Astrocyte (in vitro differentiated cells and primary cell): ENCODE results near the gene ZDHHC22. TPM values are rescaled to one million over a fixed set of nuclear protein-coding genes. Genes with fewer than 3 reads are reported as not detected.

Source experiments
- DNase-seq: peaks from one replicate; pipeline ENCODE4 v3.0.0-alpha.2; 2010; ENCODE audit warnings: low read depth
- FAIRE-seq: peaks from 2 replicates; lab custom pipeline; 2011; peaks lifted over from hg19 to GRCh38; lab: Jason Lieb, UNC
- H2AFZ ChIP-seq: 2 replicates; pipeline ENCODE4 v1.6.0; 2012; ENCODE audit warnings: low read depth, low read length, inconsistent platforms
- H3K27ac ChIP-seq: 2 replicates; pipeline ENCODE4 v1.5.1; 2011; ENCODE audit warnings: low read depth, low read length, inconsistent platforms
- H3K27me3 ChIP-seq: 2 replicates; pipeline ENCODE4 v1.6.0; 2011; ENCODE audit warnings: low read length, inconsistent platforms; ENCODE audit not compliant: insufficient read depth
- H3K36me3 ChIP-seq: 2 replicates; pipeline ENCODE4 v1.5.1; 2011; ENCODE audit warnings: low read length, inconsistent platforms; ENCODE audit not compliant: insufficient read depth
- H3K4me1 ChIP-seq: 2 replicates; pipeline ENCODE4 v1.5.1; 2011; ENCODE audit warnings: low read length, inconsistent platforms; ENCODE audit not compliant: insufficient read depth
- H3K4me2 ChIP-seq: 2 replicates; pipeline ENCODE4 v1.6.0; 2012; ENCODE audit warnings: low read length, inconsistent platforms
- H3K4me3 ChIP-seq: 2 replicates; pipeline ENCODE4 v1.5.1; 2011; ENCODE audit warnings: low read depth, mild to moderate bottlenecking, low read length, inconsistent platforms; ENCODE audit not compliant: insufficient read depth
- H3K79me2 ChIP-seq: 2 replicates; pipeline ENCODE4 v1.6.0; 2012; ENCODE audit warnings: mild to moderate bottlenecking, low read length, inconsistent platforms; ENCODE audit not compliant: insufficient read depth
- H3K9ac ChIP-seq: 2 replicates; pipeline ENCODE4 v1.6.0; 2012; ENCODE audit warnings: mild to moderate bottlenecking, low read length, inconsistent platforms
- H3K9me3 ChIP-seq: 2 replicates; pipeline ENCODE4 v1.5.1; 2012; ENCODE audit warnings: low read depth, mild to moderate bottlenecking, low read length, inconsistent platforms; ENCODE audit not compliant: insufficient read depth
- H4K20me1 ChIP-seq: 2 replicates; pipeline ENCODE4 v1.6.0; 2012; ENCODE audit warnings: low read length, inconsistent platforms; ENCODE audit not compliant: insufficient read depth
- H3K27ac Mint-ChIP-seq: one replicate; pipeline ENCODE4 v1.8.0; 2021; ENCODE audit warnings: mild to moderate bottlenecking, mixed read lengths; ENCODE audit not compliant: unreplicated experiment
- H3K27me3 Mint-ChIP-seq: one replicate; pipeline ENCODE4 v1.8.0; 2021; ENCODE audit warnings: low read depth, mixed read lengths; ENCODE audit not compliant: unreplicated experiment
- H3K36me3 Mint-ChIP-seq: one replicate; pipeline ENCODE4 v1.8.0; 2021; ENCODE audit warnings: low read depth, mixed read lengths; ENCODE audit not compliant: unreplicated experiment
- H3K4me1 Mint-ChIP-seq: one replicate; pipeline ENCODE4 v1.8.0; 2021; ENCODE audit warnings: low read depth, mixed read lengths; ENCODE audit not compliant: unreplicated experiment
- H3K4me3 Mint-ChIP-seq: one replicate; pipeline ENCODE4 v1.8.0; 2021; ENCODE audit warnings: mild to moderate bottlenecking, moderate library complexity, mixed read lengths; ENCODE audit not compliant: unreplicated experiment
- H3K9me3 Mint-ChIP-seq: one replicate; pipeline ENCODE4 v1.8.0; 2021; ENCODE audit warnings: mild to moderate bottlenecking, mixed read lengths; ENCODE audit not compliant: unreplicated experiment
- EZH2 ChIP-seq: IDR thresholded peaks from 2 replicates; pipeline ENCODE4 v1.6.1; 2012; ENCODE audit warnings: mild to moderate bottlenecking, low read length, inconsistent platforms; ENCODE audit not compliant: insufficient read depth
- total RNA-seq: library from RNA; stranded (reverse); gene quantifications from 2 replicates; pipeline ENCODE4 v1.2.1, GENCODE V29; 2021
- TF ChIP-seq, protein P1 (sequence below): IDR thresholded peaks from 2 replicates; pipeline ENCODE4 v1.5.1; 2011; ENCODE audit warnings: low read depth, mild to moderate bottlenecking, inconsistent platforms, low read length, moderate library complexity; ENCODE audit not compliant: insufficient read depth

Gene ZDHHC22
- total RNA-seq, 1 donor from 2014 or later: 0.52 TPM

DNA sequence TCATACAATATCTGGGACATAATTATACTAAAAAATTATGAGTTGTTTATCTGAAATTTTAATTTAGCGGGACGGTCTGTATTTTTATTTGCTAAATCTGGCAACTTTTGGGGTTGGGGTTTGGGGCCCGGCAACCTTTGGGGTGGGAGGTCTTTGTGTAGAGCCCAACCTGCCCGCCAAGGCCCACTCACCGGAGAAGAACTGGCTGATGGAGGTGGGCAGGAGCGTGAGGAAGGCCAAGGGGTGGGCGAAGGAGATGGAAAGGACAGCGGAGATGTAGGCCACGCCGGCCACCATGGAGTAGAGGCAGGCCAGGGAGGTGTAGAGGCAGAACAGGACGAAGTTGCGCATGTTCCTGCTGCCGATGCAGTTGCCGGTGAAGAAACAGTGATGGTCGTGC is 2.6 kb downstream of the ZDHHC22 start:
- Histone ChIP-seq H3K27me3 (peaks cover 64% of the 10 kb centered on the region), H3K9ac (no peak overlapping the region), H3K36me3 (no peaks in the 10 kb centered on the region), H3K27ac (no peak overlapping the region), H3K4me1 (peaks cover 12% of the 10 kb centered on the region), H2AFZ (no peak overlapping the region), H4K20me1 (peaks cover 13% of the 10 kb centered on the region), H3K4me2 (no peak overlapping the region), H3K4me3 (no peak overlapping the region), H3K79me2 (no peaks in the 10 kb centered on the region), H3K9me3 (no peaks in the 10 kb centered on the region)
- Mint-ChIP-seq H3K27me3 (peaks cover 66% of the 10 kb centered on the region), H3K4me3 (no peak overlapping the region), H3K36me3 (no peaks in the 10 kb centered on the region), H3K9me3 (peaks cover 2% of the 10 kb centered on the region), H3K4me1 (no peaks in the 10 kb centered on the region), H3K27ac (no peak overlapping the region)
- FAIRE-seq (no peak), DNase-seq (no peak)
- no peak for TF ChIP-seq EZH2
- TF ChIP-seq, protein P1, sequence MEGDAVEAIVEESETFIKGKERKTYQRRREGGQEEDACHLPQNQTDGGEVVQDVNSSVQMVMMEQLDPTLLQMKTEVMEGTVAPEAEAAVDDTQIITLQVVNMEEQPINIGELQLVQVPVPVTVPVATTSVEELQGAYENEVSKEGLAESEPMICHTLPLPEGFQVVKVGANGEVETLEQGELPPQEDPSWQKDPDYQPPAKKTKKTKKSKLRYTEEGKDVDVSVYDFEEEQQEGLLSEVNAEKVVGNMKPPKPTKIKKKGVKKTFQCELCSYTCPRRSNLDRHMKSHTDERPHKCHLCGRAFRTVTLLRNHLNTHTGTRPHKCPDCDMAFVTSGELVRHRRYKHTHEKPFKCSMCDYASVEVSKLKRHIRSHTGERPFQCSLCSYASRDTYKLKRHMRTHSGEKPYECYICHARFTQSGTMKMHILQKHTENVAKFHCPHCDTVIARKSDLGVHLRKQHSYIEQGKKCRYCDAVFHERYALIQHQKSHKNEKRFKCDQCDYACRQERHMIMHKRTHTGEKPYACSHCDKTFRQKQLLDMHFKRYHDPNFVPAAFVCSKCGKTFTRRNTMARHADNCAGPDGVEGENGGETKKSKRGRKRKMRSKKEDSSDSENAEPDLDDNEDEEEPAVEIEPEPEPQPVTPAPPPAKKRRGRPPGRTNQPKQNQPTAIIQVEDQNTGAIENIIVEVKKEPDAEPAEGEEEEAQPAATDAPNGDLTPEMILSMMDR: no peak

DNA sequence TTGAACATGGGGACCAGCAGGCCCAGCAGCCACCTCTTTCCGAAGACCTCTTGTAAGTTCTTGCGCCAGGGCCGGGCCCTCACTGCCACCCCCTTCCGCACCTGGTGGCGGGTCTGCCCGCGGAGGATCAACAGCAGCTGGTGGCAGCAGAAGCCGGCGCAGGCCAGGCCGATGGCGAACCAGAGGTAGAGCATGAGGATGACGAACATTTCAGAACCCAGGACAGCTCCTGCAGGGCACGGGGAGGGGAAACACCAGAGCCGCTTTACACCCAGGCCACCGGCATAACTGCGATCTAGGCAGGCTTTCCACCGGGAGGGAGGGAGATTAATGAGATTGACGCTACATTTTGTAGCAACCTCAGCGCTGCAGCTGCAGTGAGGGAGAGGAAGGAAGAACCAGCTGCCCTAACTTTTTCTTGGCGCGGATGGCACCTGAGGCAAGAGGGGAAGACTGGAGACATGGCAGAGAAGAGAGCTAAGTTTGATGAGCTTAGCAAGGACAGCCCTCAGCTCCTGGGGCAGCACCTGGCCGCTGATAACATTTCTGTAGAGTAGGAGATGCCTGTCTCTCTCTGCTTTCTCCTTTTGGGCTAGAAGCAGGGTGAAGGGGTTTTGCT is 7.8 kb downstream of the ZDHHC22 start:
- TF ChIP-seq, protein P1: no peak
- peak; percentile 44 for TF ChIP-seq EZH2
- peaks cover 46% of the 10 kb centered on the region for H3K27me3 Mint-ChIP-seq
- H3K4me1 Mint-ChIP-seq: no peaks in the 10 kb centered on the region
- H3K4me3 Mint-ChIP-seq: no peak overlapping the region
- Histone ChIP-seq H3K9ac (no peak overlapping the region), H3K36me3 (no peaks in the 10 kb centered on the region), H3K27me3 (peaks cover 38% of the 10 kb centered on the region), H3K79me2 (no peaks in the 10 kb centered on the region), H3K4me2 (no peak overlapping the region), H3K9me3 (no peaks in the 10 kb centered on the region), H3K4me3 (no peak overlapping the region), H4K20me1 (peaks cover 5% of the 10 kb centered on the region), H3K27ac (no peak overlapping the region), H3K4me1 (peaks cover 2% of the 10 kb centered on the region), H2AFZ (no peak overlapping the region)
- H3K9me3 Mint-ChIP-seq: peaks cover 4% of the 10 kb centered on the region
- DNase-seq: peak; percentile 41
- H3K27ac Mint-ChIP-seq: no peak overlapping the region
- H3K36me3 Mint-ChIP-seq: peaks cover 6% of the 10 kb centered on the region
- FAIRE-seq: no peak

DNA sequence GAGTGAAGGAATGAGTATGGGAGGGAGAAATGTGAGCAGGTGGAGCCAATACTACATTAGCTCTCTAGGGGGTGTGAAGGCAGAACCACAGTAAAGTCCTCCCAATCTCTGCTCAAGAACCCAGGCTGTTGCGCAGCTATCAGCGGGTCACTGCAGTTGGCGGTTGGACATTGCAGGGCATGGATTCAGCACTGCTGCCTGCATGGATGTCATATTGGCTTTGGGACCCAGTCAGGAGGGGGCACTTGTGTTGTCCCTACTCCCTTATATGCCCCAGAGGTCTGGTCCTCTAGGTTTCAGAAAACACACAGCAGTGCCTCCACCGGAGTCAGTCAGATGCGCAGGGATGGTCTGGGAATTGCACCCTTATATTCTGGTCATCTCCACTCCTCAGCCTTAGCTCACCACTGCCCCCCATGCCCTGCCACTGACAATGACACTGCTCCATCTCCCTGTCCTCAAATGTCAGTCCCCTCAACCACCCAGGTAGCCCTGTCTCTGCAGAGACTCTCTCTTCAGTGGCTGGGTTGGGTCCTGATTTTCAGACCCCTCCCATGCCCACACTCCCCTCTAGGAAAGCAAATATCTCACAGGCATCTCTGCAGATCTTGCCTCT is 9.6 kb downstream of the ZDHHC22 start:
- no peak overlapping the region for H3K4me2 ChIP-seq
- H3K4me1 Mint-ChIP-seq: peaks cover 4% of the 10 kb centered on the region
- no peak overlapping the region for H3K4me3 Mint-ChIP-seq
- no peak overlapping the region for H3K4me3 ChIP-seq
- peaks cover 5% of the 10 kb centered on the region for H4K20me1 ChIP-seq
- DNase-seq: no peak
- H3K27ac Mint-ChIP-seq: no peak overlapping the region
- H3K27me3 Mint-ChIP-seq: peaks cover 49% of the 10 kb centered on the region
- peaks cover 34% of the 10 kb centered on the region for H3K27me3 ChIP-seq
- H3K36me3 Mint-ChIP-seq: peaks cover 8% of the 10 kb centered on the region
- H3K4me1 ChIP-seq: peaks cover 4% of the 10 kb centered on the region
- no peaks in the 10 kb centered on the region for H3K36me3 ChIP-seq
- no peak overlapping the region for H3K27ac ChIP-seq
- H3K9me3 ChIP-seq: no peaks in the 10 kb centered on the region
- FAIRE-seq: no peak
- no peaks in the 10 kb centered on the region for H3K79me2 ChIP-seq
- no peak overlapping the region for H3K9ac ChIP-seq
- H3K9me3 Mint-ChIP-seq: peaks cover 4% of the 10 kb centered on the region
- TF ChIP-seq, protein P1: no peak
- TF ChIP-seq EZH2: no peak
- H2AFZ ChIP-seq: no peak overlapping the region
